Measurements from ENCODE around the gene ARHGEF25.

DNA sequence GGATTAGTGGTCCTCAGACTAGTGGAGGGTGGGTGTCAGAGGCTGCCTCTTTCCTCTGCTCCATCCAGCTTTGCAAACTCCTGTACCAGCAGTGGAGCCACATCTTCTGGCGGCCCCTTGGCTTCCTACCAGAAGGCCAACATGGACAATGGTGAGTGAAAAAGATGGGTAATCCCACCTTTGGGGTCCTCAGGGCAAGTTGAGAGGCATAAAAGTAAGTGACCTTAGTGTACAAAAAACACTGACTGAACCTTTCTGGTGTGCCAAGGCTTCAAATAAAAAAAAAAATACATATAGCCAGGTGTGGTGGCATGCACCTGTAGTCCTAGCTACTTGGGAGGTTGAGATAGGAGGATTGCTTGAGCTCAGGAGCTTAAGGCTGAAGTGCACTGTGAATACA lies 29.4 kb upstream of the ARHGEF25 start:
- no peak for TF ChIP-seq POLR2AphosphoS5 (IDR thresholded peaks at IDR 0.05)
- TF ChIP-seq, protein P1, sequence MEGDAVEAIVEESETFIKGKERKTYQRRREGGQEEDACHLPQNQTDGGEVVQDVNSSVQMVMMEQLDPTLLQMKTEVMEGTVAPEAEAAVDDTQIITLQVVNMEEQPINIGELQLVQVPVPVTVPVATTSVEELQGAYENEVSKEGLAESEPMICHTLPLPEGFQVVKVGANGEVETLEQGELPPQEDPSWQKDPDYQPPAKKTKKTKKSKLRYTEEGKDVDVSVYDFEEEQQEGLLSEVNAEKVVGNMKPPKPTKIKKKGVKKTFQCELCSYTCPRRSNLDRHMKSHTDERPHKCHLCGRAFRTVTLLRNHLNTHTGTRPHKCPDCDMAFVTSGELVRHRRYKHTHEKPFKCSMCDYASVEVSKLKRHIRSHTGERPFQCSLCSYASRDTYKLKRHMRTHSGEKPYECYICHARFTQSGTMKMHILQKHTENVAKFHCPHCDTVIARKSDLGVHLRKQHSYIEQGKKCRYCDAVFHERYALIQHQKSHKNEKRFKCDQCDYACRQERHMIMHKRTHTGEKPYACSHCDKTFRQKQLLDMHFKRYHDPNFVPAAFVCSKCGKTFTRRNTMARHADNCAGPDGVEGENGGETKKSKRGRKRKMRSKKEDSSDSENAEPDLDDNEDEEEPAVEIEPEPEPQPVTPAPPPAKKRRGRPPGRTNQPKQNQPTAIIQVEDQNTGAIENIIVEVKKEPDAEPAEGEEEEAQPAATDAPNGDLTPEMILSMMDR (IDR thresholded peaks at IDR 0.05): no peak
- TF ChIP-seq POLR2A (IDR thresholded peaks at IDR 0.05): no peak
- TF ChIP-seq EP300 (IDR thresholded peaks at IDR 0.05): no peak

All from upper lobe of left lung (tissue), 4 donors.